ENCODE results near the gene EPAS1.

EPAS1 gene

DNA sequence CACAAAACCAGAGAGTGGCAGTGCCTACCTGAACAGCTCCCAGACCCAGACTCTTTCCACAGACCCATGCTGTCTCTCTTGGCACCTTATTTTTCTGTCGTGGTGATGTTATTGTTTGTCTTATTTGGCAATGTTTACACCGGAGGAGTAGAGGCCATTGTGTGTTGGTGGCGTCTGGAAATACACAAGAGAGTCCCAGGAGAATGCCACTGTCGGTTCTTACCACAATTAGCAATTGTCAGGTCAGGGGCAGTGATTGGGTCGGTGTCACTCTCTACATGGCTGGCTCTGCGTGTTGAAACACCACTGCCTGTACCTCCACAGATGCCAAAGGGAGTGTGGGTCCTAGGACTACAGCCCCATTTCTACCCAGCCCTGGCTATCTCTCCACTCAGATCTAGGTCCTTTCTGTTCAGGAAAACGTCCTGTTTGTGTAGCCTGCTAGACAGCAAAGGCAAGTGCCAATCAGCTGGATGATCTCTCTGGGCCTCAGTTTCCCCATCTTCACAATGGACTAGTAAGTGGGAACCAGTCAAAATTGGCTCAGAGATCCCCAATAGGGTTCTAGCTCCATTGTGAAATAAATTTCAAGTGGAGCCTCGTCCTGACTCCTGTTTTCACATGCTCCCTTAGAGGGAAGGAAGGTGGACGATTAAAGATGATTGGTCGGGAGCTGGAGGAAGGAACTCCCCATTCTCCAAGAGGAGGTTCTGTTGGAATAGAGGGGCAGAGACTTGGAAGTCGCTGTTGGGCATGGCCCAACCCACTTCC, 17.0 kb downstream of the EPAS1 start:
- H3K27me3 ChIP-seq (ENCODE audit: insufficient read depth, poor library complexity, severe bottlenecking) = no peaks in the 10 kb centered on the region
- no peaks in the 10 kb centered on the region for H3K9me3 ChIP-seq (ENCODE audit: severe bottlenecking)
- peak overlapping the region; percentile 97 for H3K27ac ChIP-seq (ENCODE audit: poor library complexity, severe bottlenecking)
- no peak overlapping the region for H3K4me3 ChIP-seq (ENCODE audit: severe bottlenecking)
- peaks cover 16% of the 10 kb centered on the region for H3K36me3 ChIP-seq (ENCODE audit: low read depth)
- DNase-seq (ENCODE audit: low spot score) (no peak), ATAC-seq (ENCODE audit: low read depth) (no peak)
- TF ChIP-seq, protein P1, sequence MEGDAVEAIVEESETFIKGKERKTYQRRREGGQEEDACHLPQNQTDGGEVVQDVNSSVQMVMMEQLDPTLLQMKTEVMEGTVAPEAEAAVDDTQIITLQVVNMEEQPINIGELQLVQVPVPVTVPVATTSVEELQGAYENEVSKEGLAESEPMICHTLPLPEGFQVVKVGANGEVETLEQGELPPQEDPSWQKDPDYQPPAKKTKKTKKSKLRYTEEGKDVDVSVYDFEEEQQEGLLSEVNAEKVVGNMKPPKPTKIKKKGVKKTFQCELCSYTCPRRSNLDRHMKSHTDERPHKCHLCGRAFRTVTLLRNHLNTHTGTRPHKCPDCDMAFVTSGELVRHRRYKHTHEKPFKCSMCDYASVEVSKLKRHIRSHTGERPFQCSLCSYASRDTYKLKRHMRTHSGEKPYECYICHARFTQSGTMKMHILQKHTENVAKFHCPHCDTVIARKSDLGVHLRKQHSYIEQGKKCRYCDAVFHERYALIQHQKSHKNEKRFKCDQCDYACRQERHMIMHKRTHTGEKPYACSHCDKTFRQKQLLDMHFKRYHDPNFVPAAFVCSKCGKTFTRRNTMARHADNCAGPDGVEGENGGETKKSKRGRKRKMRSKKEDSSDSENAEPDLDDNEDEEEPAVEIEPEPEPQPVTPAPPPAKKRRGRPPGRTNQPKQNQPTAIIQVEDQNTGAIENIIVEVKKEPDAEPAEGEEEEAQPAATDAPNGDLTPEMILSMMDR (IDR thresholded peaks at IDR 0.05; ENCODE audit: poor library complexity, severe bottlenecking) = no peak
- H3K4me1 ChIP-seq (ENCODE audit: insufficient read depth, poor library complexity, severe bottlenecking) = peaks cover 95% of the 10 kb centered on the region

DNA sequence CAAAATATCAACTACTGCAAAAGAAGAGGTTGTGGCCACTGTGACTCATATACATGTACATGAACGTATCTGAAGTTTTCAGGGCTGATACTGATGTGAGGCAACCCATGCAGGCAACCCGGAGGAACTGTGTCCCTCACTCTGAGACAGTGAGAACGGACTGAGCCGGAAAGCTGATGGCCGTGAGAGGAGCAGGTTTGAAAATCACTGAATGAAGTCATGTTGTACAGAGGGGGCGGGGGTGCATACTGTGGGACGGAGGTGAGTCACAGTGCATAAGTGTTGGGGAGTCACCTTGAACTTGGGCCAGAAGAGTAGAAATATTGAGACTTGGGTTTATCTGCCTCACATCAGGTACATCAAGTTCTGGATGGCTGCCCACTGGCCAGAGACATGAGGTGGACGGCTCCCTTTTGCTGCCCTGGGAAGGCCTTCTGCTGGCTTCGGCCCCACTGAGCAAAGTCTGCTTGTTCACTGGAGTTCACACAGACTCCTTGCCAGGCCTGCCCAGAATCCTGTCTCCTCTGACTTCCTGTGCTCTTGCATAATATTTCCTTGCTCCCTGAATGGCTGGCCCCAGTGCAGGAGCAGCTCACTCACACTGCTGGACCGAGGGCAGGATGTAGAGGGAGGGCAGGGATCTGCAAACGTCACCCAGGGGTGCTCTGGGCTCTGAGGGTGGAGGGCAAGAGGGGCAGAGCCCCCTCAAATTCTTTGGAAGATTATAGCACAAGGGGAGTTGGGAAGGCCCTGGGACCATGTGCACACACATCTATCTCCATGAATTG, 18.1 kb downstream of the EPAS1 start:
- ATAC-seq (ENCODE audit: low read depth) (peak; percentile 86), DNase-seq (ENCODE audit: low spot score) (peak; percentile 99)
- TF ChIP-seq, protein P1 (IDR thresholded peaks at IDR 0.05; ENCODE audit: poor library complexity, severe bottlenecking) = no peak
- Histone ChIP-seq H3K27ac (ENCODE audit: poor library complexity, severe bottlenecking) (peak overlapping the region; percentile 97), H3K36me3 (ENCODE audit: low read depth) (peaks cover 16% of the 10 kb centered on the region), H3K4me1 (ENCODE audit: insufficient read depth, poor library complexity, severe bottlenecking) (peaks cover 95% of the 10 kb centered on the region), H3K27me3 (ENCODE audit: insufficient read depth, poor library complexity, severe bottlenecking) (no peaks in the 10 kb centered on the region), H3K4me3 (ENCODE audit: severe bottlenecking) (no peak overlapping the region), H3K9me3 (ENCODE audit: severe bottlenecking) (no peaks in the 10 kb centered on the region)

- H3K36me3 ChIP-seq (ENCODE audit: low read depth) = peaks cover 16% of the 10 kb centered on the region
- H3K27me3 ChIP-seq (ENCODE audit: insufficient read depth, poor library complexity, severe bottlenecking) = no peaks in the 10 kb centered on the region
- DNase-seq (ENCODE audit: low spot score) = no peak
- ATAC-seq (ENCODE audit: low read depth) = no peak
- no peak overlapping the region for H3K4me3 ChIP-seq (ENCODE audit: severe bottlenecking)
- TF ChIP-seq, protein P1 (IDR thresholded peaks at IDR 0.05; ENCODE audit: poor library complexity, severe bottlenecking) = no peak
- peak overlapping the region; percentile 97 for H3K27ac ChIP-seq (ENCODE audit: poor library complexity, severe bottlenecking)
- peaks cover 77% of the 10 kb centered on the region for H3K4me1 ChIP-seq (ENCODE audit: insufficient read depth, poor library complexity, severe bottlenecking)
- H3K9me3 ChIP-seq (ENCODE audit: severe bottlenecking) = no peaks in the 10 kb centered on the region
These were observed 19.9 kb downstream of the EPAS1 start for GRCh38 chr2:46317094-46317486.

GRCh38 chr2:46318579-46319460, 21.6 kb downstream of the EPAS1 start:
- Histone ChIP-seq H3K9me3 (ENCODE audit: severe bottlenecking) (no peaks in the 10 kb centered on the region), H3K4me3 (ENCODE audit: severe bottlenecking) (no peak overlapping the region), H3K27ac (ENCODE audit: poor library complexity, severe bottlenecking) (peak overlapping the region; percentile 97), H3K4me1 (ENCODE audit: insufficient read depth, poor library complexity, severe bottlenecking) (peaks cover 74% of the 10 kb centered on the region), H3K27me3 (ENCODE audit: insufficient read depth, poor library complexity, severe bottlenecking) (no peaks in the 10 kb centered on the region), H3K36me3 (ENCODE audit: low read depth) (peaks cover 16% of the 10 kb centered on the region)
- TF ChIP-seq, protein P1 (IDR thresholded peaks at IDR 0.05; ENCODE audit: poor library complexity, severe bottlenecking) = no peak
- ATAC-seq (ENCODE audit: low read depth) (peak; percentile 10; the same call in 1 of the 3 replicates), DNase-seq (ENCODE audit: low spot score) (no peak)

Data from RWPE2 (cell line).